ENCODE results near the gene TGFB1I1. TPM values are rescaled to one million over a fixed set of nuclear protein-coding genes. Genes with fewer than 3 reads are reported as not detected.
"Not testable (repeated sequence)": the region's sequence is repeated elsewhere in the genome, so short reads cannot be mapped to it uniquely, and the experiment has no call there.

The TGFB1I1 gene
- total and polyA plus RNA-seq, 2 donors (not counting 1 experiment from before 2014, with no cell fraction given) = 0.16 to 4.0 TPM

GRCh38 chr16:31436221-31437045 is 35.5 kb upstream of the TGFB1I1 start:
- Histone ChIP-seq H3K36me3 (replicated peaks in 1 of 2; ENCODE audit: control extremely low read depth in 1 of 2, control insufficient read depth in 1 of 2, extremely low read depth in 1 of 2, insufficient read depth in 2 of 2, low read length in 1 of 2) (no peaks in the 10 kb centered on the region), H3K79me2 (ENCODE audit: control insufficient read depth, insufficient read depth, low read length) (no peaks in the 10 kb centered on the region), H3K9ac (ENCODE audit: low read length) (no peak overlapping the region), H3K9me3 (ENCODE audit: control extremely low read depth in 1 of 3, control insufficient read depth in 2 of 3, insufficient read depth in 1 of 3, low read length in 2 of 3) (no peaks in the 10 kb centered on the region), H2AFZ (ENCODE audit: insufficient read depth, low read depth, low read length, poor library complexity, severe bottlenecking) (no peak overlapping the region), H3K27ac (ENCODE audit: low read length in 2 of 2) (no peak overlapping the region), H4K20me1 (ENCODE audit: control insufficient read depth, insufficient read depth, low read length, poor library complexity, severe bottlenecking) (no peaks in the 10 kb centered on the region), H3K4me2 (replicated peaks; ENCODE audit: low read depth, low read length, poor library complexity, severe bottlenecking) (no peak overlapping the region), H3K4me1 (ENCODE audit: control insufficient read depth in 2 of 2, insufficient read depth in 2 of 2, low read length in 2 of 2) (peaks cover 8 to 12% of the 10 kb centered on the region in 2 donors), H3K4me3 (ENCODE audit: control extremely low read depth in 1 of 5, extremely low read depth in 1 of 5, insufficient read depth in 1 of 5, low read depth in 2 of 5, low read length in 4 of 5) (no peak overlapping the region), H3K27me3 (replicated peaks in 1 of 4; ENCODE audit: control extremely low read depth in 1 of 4, control insufficient read depth in 3 of 4, insufficient read depth in 4 of 4, low read length in 3 of 4) (peaks cover 0 to 6% (median 2%) of the 10 kb centered on the region in 4 experiments)
- no peak for TF ChIP-seq EZH2 (IDR thresholded peaks at IDR 0.05; ENCODE audit: borderline replicate concordance, insufficient read depth, low read depth, low read length, poor library complexity, severe bottlenecking)
- TF ChIP-seq CTCF (IDR thresholded peaks at IDR 0.05) = no peak
- Mint-ChIP-seq H3K27ac (no peak overlapping the region), H3K27me3 (no peaks in the 10 kb centered on the region), H3K4me3 (no peak overlapping the region), H3K4me1 (peaks cover 12% of the 10 kb centered on the region), H3K9me3 (ENCODE audit: insufficient read depth) (no peaks in the 10 kb centered on the region)
- DNase-seq = no peak
- 97% methylated on average over 44 of the region's 44 CpGs for WGBS (ENCODE audit: insufficient coverage)
- POLR2A ChIA-PET = no interaction called here
- no peak for ATAC-seq (ENCODE audit: low read depth)
- CTCF ChIA-PET = no interaction called here
- intact Hi-C loops (cut with micrococcal nuclease) = no loop called here

GRCh38 chr16:31438414-31438813 is 33.5 kb upstream of the TGFB1I1 start:
- H3K27me3 ChIP-seq (replicated peaks in 1 of 4; ENCODE audit: control extremely low read depth in 1 of 4, control insufficient read depth in 3 of 4, insufficient read depth in 4 of 4, low read length in 3 of 4) = peaks cover 0 to 6% (median 2%) of the 10 kb centered on the region in 4 experiments
- Mint-ChIP-seq H3K9me3 (ENCODE audit: insufficient read depth) (no peaks in the 10 kb centered on the region), H3K4me3 (no peak overlapping the region), H3K27ac (no peak overlapping the region), H3K4me1 (peaks cover 19% of the 10 kb centered on the region), H3K27me3 (peaks cover 3% of the 10 kb centered on the region)
- no peaks in the 10 kb centered on the region for H3K79me2 ChIP-seq (ENCODE audit: control insufficient read depth, insufficient read depth, low read length)
- no peak overlapping the region for H3K4me2 ChIP-seq (replicated peaks; ENCODE audit: low read depth, low read length, poor library complexity, severe bottlenecking)
- H3K27ac ChIP-seq (ENCODE audit: low read length in 2 of 2) = no peak overlapping the region
- peaks cover 11 to 12% of the 10 kb centered on the region in 2 donors for H3K4me1 ChIP-seq (ENCODE audit: control insufficient read depth in 2 of 2, insufficient read depth in 2 of 2, low read length in 2 of 2)
- ATAC-seq (ENCODE audit: low read depth) (no peak), DNase-seq (no peak)
- ChIA-PET POLR2A (no interaction called here), CTCF (interaction anchor here (0.6 kb wide), 1 partner anchor 9 kb away, joined by 3 read pairs; no protein-coding TSS in a partner anchor)
- H3K9me3 ChIP-seq (ENCODE audit: control extremely low read depth in 1 of 3, control insufficient read depth in 2 of 3, insufficient read depth in 1 of 3, low read length in 2 of 3) = no peaks in the 10 kb centered on the region
- no peak overlapping the region for H3K9ac ChIP-seq (ENCODE audit: low read length)
- H2AFZ ChIP-seq (ENCODE audit: insufficient read depth, low read depth, low read length, poor library complexity, severe bottlenecking) = no peak overlapping the region
- no peaks in the 10 kb centered on the region for H4K20me1 ChIP-seq (ENCODE audit: control insufficient read depth, insufficient read depth, low read length, poor library complexity, severe bottlenecking)
- TF ChIP-seq EZH2 (IDR thresholded peaks at IDR 0.05; ENCODE audit: borderline replicate concordance, insufficient read depth, low read depth, low read length, poor library complexity, severe bottlenecking) = no peak
- no peak for TF ChIP-seq CTCF (IDR thresholded peaks at IDR 0.05)
- no peak overlapping the region for H3K4me3 ChIP-seq (ENCODE audit: control extremely low read depth in 1 of 5, extremely low read depth in 1 of 5, insufficient read depth in 1 of 5, low read depth in 2 of 5, low read length in 4 of 5)
- WGBS (ENCODE audit: insufficient coverage) = 93% methylated on average over 2 of the region's 2 CpGs
- intact Hi-C loops (cut with micrococcal nuclease) = no loop called here
- H3K36me3 ChIP-seq (replicated peaks in 1 of 2; ENCODE audit: control extremely low read depth in 1 of 2, control insufficient read depth in 1 of 2, extremely low read depth in 1 of 2, insufficient read depth in 2 of 2, low read length in 1 of 2) = no peaks in the 10 kb centered on the region

GRCh38 chr16:31439023-31439422 is 32.9 kb upstream of the TGFB1I1 start:
- DNase-seq = peak; percentile 53
- H2AFZ ChIP-seq (ENCODE audit: insufficient read depth, low read depth, low read length, poor library complexity, severe bottlenecking); H3K27me3 Mint-ChIP-seq; H3K27ac ChIP-seq (ENCODE audit: low read length in 2 of 2); H3K27me3 ChIP-seq (replicated peaks in 1 of 4; ENCODE audit: control extremely low read depth in 1 of 4, control insufficient read depth in 3 of 4, insufficient read depth in 4 of 4, low read length in 3 of 4); H3K4me3 ChIP-seq (ENCODE audit: control extremely low read depth in 1 of 5, extremely low read depth in 1 of 5, insufficient read depth in 1 of 5, low read depth in 2 of 5, low read length in 4 of 5); H4K20me1 ChIP-seq (ENCODE audit: control insufficient read depth, insufficient read depth, low read length, poor library complexity, severe bottlenecking); intact Hi-C loops (cut with micrococcal nuclease); H3K9me3 Mint-ChIP-seq (ENCODE audit: insufficient read depth); H3K36me3 ChIP-seq (replicated peaks in 1 of 2; ENCODE audit: control extremely low read depth in 1 of 2, control insufficient read depth in 1 of 2, extremely low read depth in 1 of 2, insufficient read depth in 2 of 2, low read length in 1 of 2); H3K27ac Mint-ChIP-seq; H3K79me2 ChIP-seq (ENCODE audit: control insufficient read depth, insufficient read depth, low read length); H3K9ac ChIP-seq (ENCODE audit: low read length); H3K4me3 Mint-ChIP-seq; H3K9me3 ChIP-seq (ENCODE audit: control extremely low read depth in 1 of 3, control insufficient read depth in 2 of 3, insufficient read depth in 1 of 3, low read length in 2 of 3): not testable (repeated sequence)
- H3K4me1 Mint-ChIP-seq = peaks cover 19% of the 10 kb centered on the region
- Histone ChIP-seq H3K4me2 (replicated peaks; ENCODE audit: low read depth, low read length, poor library complexity, severe bottlenecking) (peak overlapping the region; percentile 32), H3K4me1 (ENCODE audit: control insufficient read depth in 2 of 2, insufficient read depth in 2 of 2, low read length in 2 of 2) (peaks cover 11 to 12% of the 10 kb centered on the region in 2 donors)
- ChIA-PET POLR2A (interaction anchor here (0.6 kb wide), 1 partner anchor 381 kb away, joined by 3 read pairs; no protein-coding TSS in a partner anchor), CTCF (interaction anchor here (0.6 kb wide), 1 partner anchor 10 kb away, joined by 3 read pairs; no protein-coding TSS in a partner anchor)
- WGBS (ENCODE audit: insufficient coverage) = no CpG with 5 or more reads among the region's 4 CpGs
- peak; percentile 40 for ATAC-seq (ENCODE audit: low read depth)
